Measurements from ENCODE around the gene GPR22. TPM values are rescaled to one million over a fixed set of nuclear protein-coding genes. Genes with fewer than 3 reads are reported as not detected.

GPR22 gene, protein sequence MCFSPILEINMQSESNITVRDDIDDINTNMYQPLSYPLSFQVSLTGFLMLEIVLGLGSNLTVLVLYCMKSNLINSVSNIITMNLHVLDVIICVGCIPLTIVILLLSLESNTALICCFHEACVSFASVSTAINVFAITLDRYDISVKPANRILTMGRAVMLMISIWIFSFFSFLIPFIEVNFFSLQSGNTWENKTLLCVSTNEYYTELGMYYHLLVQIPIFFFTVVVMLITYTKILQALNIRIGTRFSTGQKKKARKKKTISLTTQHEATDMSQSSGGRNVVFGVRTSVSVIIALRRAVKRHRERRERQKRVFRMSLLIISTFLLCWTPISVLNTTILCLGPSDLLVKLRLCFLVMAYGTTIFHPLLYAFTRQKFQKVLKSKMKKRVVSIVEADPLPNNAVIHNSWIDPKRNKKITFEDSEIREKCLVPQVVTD
- polyA plus RNA-seq (2013, experiment 1 of 2), result not detected
- polyA plus RNA-seq (2013, experiment 2 of 2), result not detected

DNA sequence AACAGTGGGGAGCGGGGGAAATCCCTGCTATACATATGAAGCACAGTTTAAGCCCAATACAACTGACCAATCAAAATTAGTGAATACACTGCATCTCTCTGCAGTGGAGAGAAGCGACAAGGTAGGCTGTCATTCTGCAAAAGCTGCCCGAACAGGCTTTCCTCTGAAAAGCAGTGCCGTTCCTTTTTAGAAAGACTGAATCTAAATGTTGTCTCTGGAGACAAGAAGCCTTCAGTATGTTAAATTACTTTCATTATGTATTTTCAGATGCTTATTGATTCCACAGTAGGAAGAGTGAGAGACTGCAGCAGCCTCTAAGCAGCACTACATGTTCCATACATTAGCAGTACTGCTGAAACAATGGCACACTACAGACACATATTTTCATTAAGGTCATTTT lies at the start of gene GPR22:
Gene GPR22 (plus strand): TSS at position 129 of the 400 bp plus-strand sequence. CDS start 4,004 bp downstream, outside the sequence.
- no peak within 1 kb of the TSS for H3K27ac ChIP-seq (ENCODE audit: low read depth, low read length)

DNA sequence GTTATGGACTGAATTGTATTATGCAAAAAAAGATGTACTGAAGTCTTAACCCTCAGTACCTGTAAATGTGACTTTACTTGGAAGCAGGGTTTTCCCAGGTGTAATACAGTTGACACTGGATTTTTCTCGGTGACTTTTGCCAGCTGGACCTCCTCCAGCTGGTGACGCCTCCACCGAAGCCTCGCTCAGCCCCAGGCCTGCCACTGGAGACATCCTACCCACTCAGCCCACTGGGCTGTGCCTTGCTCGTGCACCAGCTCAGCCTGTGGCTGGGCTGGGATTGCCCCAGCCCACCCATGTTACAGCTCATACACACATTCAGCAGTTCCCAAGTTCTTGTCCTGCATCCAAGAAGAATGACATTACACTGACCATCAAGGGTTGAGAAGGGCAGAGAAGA lies 42.4 kb upstream of the GPR22 start:
- 96% methylated on average over 5 of the region's 5 CpGs for WGBS
- H3K4me3 ChIP-seq (ENCODE audit: low read length), result no peak overlapping the region
- no peaks in the 10 kb centered on the region for H3K27me3 ChIP-seq (ENCODE audit: insufficient read depth, low read length)
- H3K4me1 ChIP-seq (ENCODE audit: insufficient read depth, low read length), result no peaks in the 10 kb centered on the region
- H3K9ac ChIP-seq (ENCODE audit: low read depth, low read length), result no peak overlapping the region
- H3K9me3 ChIP-seq (ENCODE audit: insufficient read depth, low read depth, low read length), result peaks cover 5% of the 10 kb centered on the region; the same call in 1 of the 2 replicates
- H3K36me3 ChIP-seq (ENCODE audit: insufficient read depth, low read length), result no peaks in the 10 kb centered on the region
- no peak overlapping the region for H3K27ac ChIP-seq (ENCODE audit: low read depth, low read length)

More for the DNA sequence above, at the start of gene GPR22:
- H3K9me3 ChIP-seq (ENCODE audit: insufficient read depth, low read depth, low read length), result no peaks in the 10 kb centered on the region
- H3K4me1 ChIP-seq (ENCODE audit: insufficient read depth, low read length), result no peaks in the 10 kb centered on the region
- 87% methylated on average over 4 of the region's 4 CpGs for WGBS
- no peak within 1 kb of the TSS for H3K9ac ChIP-seq (ENCODE audit: low read depth, low read length)
- no peak within 1 kb of the TSS for H3K4me3 ChIP-seq (ENCODE audit: low read length)
- no peaks in the 10 kb centered on the region for H3K36me3 ChIP-seq (ENCODE audit: insufficient read depth, low read length)
- no peaks in the 10 kb centered on the region for H3K27me3 ChIP-seq (ENCODE audit: insufficient read depth, low read length)

DNA sequence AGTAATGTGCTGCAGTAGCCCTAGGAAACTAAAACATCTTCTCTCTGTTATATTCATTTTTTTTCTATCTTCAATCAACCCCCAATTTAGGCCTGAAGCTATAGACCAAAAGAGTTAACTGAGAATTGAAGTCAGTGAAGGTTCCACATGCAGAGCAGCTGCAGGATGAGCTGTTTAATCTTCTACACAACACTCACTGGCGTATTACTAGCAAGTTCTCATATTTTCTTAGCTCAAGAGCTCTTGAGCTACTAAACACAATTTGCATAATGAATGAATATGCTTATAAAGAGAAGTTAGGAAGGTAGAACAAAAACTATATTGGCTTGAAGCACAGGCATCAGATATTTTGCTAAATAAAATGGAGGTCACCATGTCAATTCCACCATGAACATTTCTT lies 41.2 kb upstream of the GPR22 start:
- Histone ChIP-seq H3K27ac (ENCODE audit: low read depth, low read length) (no peak overlapping the region), H3K9ac (ENCODE audit: low read depth, low read length) (no peak overlapping the region), H3K9me3 (ENCODE audit: insufficient read depth, low read depth, low read length) (peaks cover 5% of the 10 kb centered on the region; the same call in 1 of the 2 replicates), H3K27me3 (ENCODE audit: insufficient read depth, low read length) (no peaks in the 10 kb centered on the region), H3K4me3 (ENCODE audit: low read length) (no peak overlapping the region), H3K36me3 (ENCODE audit: insufficient read depth, low read length) (no peaks in the 10 kb centered on the region), H3K4me1 (ENCODE audit: insufficient read depth, low read length) (no peaks in the 10 kb centered on the region)
- WGBS, result 83% methylated on average over 1 of the region's 1 CpG

DNA sequence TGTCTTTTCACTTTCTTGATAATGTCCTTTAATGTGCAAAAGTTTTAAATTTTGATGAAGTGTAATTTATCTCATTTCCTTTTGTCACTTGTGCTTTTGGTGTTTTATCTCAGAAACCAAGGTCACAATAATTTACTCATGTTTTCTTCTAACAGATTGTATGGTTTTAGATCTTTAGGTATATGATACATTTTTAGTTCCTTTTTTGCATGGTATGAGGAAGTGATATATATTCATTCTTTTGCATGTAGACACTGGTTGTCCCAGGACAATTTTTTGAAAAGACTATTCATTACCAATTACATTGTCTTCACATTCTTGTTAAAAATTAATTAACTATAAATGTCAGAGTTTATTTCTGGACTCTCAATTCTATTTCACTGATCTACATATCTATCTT lies 39.8 kb upstream of the GPR22 start:
- no peaks in the 10 kb centered on the region for H3K27me3 ChIP-seq (ENCODE audit: insufficient read depth, low read length)
- no peaks in the 10 kb centered on the region for H3K4me1 ChIP-seq (ENCODE audit: insufficient read depth, low read length)
- no peak overlapping the region for H3K4me3 ChIP-seq (ENCODE audit: low read length)
- no peaks in the 10 kb centered on the region for H3K36me3 ChIP-seq (ENCODE audit: insufficient read depth, low read length)
- no peak overlapping the region for H3K9ac ChIP-seq (ENCODE audit: low read depth, low read length)
- H3K9me3 ChIP-seq (ENCODE audit: insufficient read depth, low read depth, low read length), result peaks cover 5% of the 10 kb centered on the region; the same call in 1 of the 2 replicates
- H3K27ac ChIP-seq (ENCODE audit: low read depth, low read length), result no peak overlapping the region

DNA sequence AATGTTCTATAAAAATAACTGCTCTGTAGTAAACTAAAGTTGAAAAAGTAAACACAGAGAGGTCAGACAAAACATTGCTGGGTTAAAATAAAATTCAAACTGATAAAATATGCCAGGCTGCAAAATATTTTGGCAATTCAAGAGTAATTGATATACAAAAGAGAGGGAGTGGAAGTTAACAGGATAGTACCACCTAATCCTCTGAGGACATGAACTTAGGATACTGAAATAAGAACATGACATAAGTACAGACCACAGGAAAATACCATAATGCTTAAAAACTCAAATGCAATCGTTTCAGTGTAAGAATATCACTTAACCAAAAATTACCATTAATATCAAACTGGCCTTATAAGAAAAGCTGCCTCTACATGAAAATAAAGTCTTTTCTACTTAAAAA lies 37.6 kb upstream of the GPR22 start:
- WGBS, result 85% methylated on average over 1 of the region's 1 CpG
- Histone ChIP-seq H3K27me3 (ENCODE audit: insufficient read depth, low read length) (no peaks in the 10 kb centered on the region), H3K9me3 (ENCODE audit: insufficient read depth, low read depth, low read length) (peaks cover 5% of the 10 kb centered on the region; the same call in 1 of the 2 replicates), H3K9ac (ENCODE audit: low read depth, low read length) (no peak overlapping the region), H3K4me1 (ENCODE audit: insufficient read depth, low read length) (no peaks in the 10 kb centered on the region), H3K4me3 (ENCODE audit: low read length) (no peak overlapping the region), H3K27ac (ENCODE audit: low read depth, low read length) (no peak overlapping the region), H3K36me3 (ENCODE audit: insufficient read depth, low read length) (no peaks in the 10 kb centered on the region)

DNA sequence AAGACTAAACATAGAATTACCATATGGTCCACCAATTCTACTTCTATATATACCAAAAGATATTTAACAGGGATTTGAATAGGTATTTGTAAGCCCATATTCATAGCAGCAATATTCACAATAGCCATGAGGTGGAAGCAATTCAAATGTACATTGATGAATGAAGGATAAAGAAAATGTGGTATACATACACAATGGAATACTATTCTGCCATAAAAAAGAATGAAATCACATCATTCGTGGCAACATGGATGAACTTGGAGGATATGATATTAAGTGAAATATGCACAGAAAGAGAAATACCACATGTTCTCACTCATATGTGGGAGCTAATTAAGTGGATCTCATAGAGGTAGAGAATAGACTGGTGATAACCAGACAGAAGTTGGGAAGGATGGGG lies 34.1 kb upstream of the GPR22 start:
- Histone ChIP-seq H3K4me3 (ENCODE audit: low read length) (no peak overlapping the region), H3K4me1 (ENCODE audit: insufficient read depth, low read length) (no peaks in the 10 kb centered on the region), H3K27ac (ENCODE audit: low read depth, low read length) (no peak overlapping the region), H3K27me3 (ENCODE audit: insufficient read depth, low read length) (no peaks in the 10 kb centered on the region), H3K9me3 (ENCODE audit: insufficient read depth, low read depth, low read length) (peaks cover 2% of the 10 kb centered on the region; the same call in 1 of the 2 replicates), H3K36me3 (ENCODE audit: insufficient read depth, low read length) (no peaks in the 10 kb centered on the region), H3K9ac (ENCODE audit: low read depth, low read length) (no peak overlapping the region)
- no CpG with 5 or more reads among the region's 1 CpG for WGBS

DNA sequence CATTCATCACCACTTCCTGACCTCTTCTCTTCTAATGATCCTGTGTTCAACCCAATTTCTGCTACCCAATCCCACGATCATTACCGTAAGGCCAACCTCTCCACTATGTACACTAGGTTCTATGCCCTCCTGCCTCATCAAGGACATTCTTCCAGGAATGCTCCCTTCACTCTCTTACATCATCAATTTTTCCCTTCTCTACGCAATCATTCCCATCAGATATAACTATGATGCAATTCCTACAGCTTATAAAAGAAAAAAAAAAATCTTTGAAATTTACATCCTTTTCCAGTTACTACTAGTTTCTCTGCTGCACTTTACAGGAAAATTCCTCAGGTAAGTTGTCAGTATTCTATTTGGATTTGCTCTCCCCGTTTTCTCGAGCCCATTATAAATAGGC lies 30.8 kb upstream of the GPR22 start:
- no peaks in the 10 kb centered on the region for H3K9me3 ChIP-seq (ENCODE audit: insufficient read depth, low read depth, low read length)
- H3K27me3 ChIP-seq (ENCODE audit: insufficient read depth, low read length), result no peaks in the 10 kb centered on the region
- WGBS, result 95% methylated on average over 5 of the region's 5 CpGs
- no peaks in the 10 kb centered on the region for H3K4me1 ChIP-seq (ENCODE audit: insufficient read depth, low read length)
- H3K36me3 ChIP-seq (ENCODE audit: insufficient read depth, low read length), result 0 out of 2 replicates have a peak, but pooled peaks cover 4% of the 10 kb centered on the region
- H3K27ac ChIP-seq (ENCODE audit: low read depth, low read length), result no peak overlapping the region
- H3K4me3 ChIP-seq (ENCODE audit: low read length), result no peak overlapping the region
- no peak overlapping the region for H3K9ac ChIP-seq (ENCODE audit: low read depth, low read length)

DNA sequence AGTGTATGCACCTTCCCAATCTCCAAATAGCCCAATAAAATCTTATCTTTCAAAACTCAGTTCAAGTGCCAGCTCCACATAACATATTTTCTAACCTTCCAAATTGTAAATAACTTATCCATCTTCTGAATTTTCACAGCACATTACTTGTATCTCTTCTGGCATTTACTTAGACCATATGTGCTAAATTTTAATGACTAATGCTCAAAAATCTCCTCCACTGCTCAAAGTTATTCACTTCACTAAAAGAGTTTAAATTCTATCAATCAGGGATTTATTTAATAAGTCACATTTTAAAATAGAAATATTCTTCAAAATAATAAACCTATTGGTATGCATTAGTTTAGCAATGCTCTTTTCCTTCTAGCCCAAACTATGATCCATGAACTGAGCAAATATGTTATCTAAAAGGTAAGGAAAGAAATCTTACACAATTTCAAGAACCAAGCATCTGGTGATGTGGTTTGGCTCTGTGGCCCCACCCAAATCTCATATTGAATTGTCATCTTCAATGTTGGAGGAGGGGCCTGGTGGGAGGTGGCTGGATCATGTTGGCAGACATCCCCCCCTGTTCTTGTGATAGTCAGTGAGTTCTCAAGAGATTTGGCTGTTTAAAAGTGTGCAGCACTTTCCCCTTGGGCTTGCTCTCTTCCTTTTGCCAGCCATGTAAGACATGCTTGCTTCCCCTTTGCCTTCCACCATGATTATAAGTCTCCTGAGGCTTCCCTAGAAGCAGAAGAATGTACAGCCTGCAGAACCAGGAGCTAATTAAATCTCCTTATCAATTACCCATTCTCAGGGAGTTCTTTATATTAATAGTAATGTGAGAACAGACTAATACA lies 28.1 kb upstream of the GPR22 start:
- no peak overlapping the region for H3K27ac ChIP-seq (ENCODE audit: low read depth, low read length)
- H3K4me1 ChIP-seq (ENCODE audit: insufficient read depth, low read length), result no peaks in the 10 kb centered on the region
- H3K9ac ChIP-seq (ENCODE audit: low read depth, low read length), result no peak overlapping the region
- no peak overlapping the region for H3K4me3 ChIP-seq (ENCODE audit: low read length)
- H3K9me3 ChIP-seq (ENCODE audit: insufficient read depth, low read depth, low read length), result no peaks in the 10 kb centered on the region
- H3K36me3 ChIP-seq (ENCODE audit: insufficient read depth, low read length), result 0 out of 2 replicates have a peak, but pooled peaks cover 4% of the 10 kb centered on the region
- H3K27me3 ChIP-seq (ENCODE audit: insufficient read depth, low read length), result no peaks in the 10 kb centered on the region

DNA sequence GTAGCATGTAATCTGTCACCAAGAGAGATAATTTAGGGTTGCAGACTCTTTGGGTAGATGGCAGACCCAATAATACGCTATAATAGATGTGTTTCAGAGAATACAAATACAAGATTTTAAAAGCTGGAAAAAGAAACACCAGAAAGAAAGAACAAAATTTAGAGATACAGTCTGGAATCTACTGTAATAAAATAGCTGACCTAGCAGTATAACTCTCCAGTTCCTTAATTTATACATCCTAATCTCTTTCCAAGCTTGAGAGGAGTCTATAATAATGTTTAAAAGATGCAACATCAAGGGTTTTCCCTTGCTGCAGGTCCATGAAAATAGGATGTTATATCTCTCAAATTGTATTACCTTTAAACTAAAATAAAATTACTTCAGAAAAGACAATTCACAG lies 27.2 kb upstream of the GPR22 start:
- WGBS, result 71% methylated on average over 1 of the region's 1 CpG
- no peaks in the 10 kb centered on the region for H3K27me3 ChIP-seq (ENCODE audit: insufficient read depth, low read length)

DNA sequence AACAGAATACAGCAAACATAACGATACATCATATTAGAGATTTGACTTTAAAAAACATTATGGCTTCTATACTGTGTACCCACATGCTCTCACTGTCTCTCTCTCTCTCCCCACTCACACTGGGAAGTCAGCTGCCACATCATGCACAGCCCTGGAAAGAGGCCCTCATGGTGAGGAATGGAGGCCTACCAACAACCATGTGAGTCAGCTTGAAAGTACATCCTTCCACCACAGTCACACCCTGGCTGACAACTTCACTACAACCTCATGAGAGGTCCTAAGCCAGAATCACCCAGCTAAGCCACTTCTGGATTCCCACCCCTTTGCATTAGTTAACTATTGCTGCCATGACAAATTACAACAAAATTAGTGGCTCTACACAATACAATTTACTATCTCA lies 23.3 kb upstream of the GPR22 start:
- Histone ChIP-seq H3K36me3 (ENCODE audit: insufficient read depth, low read length) (0 out of 2 replicates have a peak, but pooled peaks cover 4% of the 10 kb centered on the region), H3K27me3 (ENCODE audit: insufficient read depth, low read length) (no peaks in the 10 kb centered on the region), H3K9me3 (ENCODE audit: insufficient read depth, low read depth, low read length) (no peaks in the 10 kb centered on the region), H3K27ac (ENCODE audit: low read depth, low read length) (no peak overlapping the region), H3K4me3 (ENCODE audit: low read length) (no peak overlapping the region), H3K9ac (ENCODE audit: low read depth, low read length) (no peak overlapping the region), H3K4me1 (ENCODE audit: insufficient read depth, low read length) (no peaks in the 10 kb centered on the region)
- 89% methylated on average over 1 of the region's 1 CpG for WGBS

More for the DNA sequence above, 27.2 kb upstream of the GPR22 start:
- Histone ChIP-seq H3K27ac (ENCODE audit: low read depth, low read length) (no peak overlapping the region), H3K9ac (ENCODE audit: low read depth, low read length) (no peak overlapping the region), H3K36me3 (ENCODE audit: insufficient read depth, low read length) (0 out of 2 replicates have a peak, but pooled peaks cover 4% of the 10 kb centered on the region), H3K9me3 (ENCODE audit: insufficient read depth, low read depth, low read length) (no peaks in the 10 kb centered on the region), H3K4me3 (ENCODE audit: low read length) (no peak overlapping the region), H3K4me1 (ENCODE audit: insufficient read depth, low read length) (no peaks in the 10 kb centered on the region)

DNA sequence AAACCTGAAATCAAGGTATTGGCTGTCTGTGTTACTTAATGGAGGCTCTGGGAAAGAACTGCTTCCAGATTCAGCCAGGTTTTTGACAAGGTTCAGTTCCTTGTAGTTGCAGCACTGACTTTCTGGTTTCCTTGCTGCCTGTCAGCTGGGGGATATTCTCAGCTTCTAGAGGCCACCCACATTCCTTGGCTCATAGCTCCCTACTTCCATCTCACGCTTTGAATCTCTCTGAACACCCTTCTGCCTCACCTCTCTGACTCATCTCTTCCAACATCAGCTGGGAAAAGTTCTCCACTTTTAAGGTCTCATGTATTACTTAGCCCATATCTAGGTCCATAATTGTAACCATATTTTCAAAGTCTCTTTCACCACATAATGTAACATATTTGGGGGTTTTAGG lies 22.9 kb upstream of the GPR22 start:
- Histone ChIP-seq H3K36me3 (ENCODE audit: insufficient read depth, low read length) (0 out of 2 replicates have a peak, but pooled peaks cover 2% of the 10 kb centered on the region), H3K27me3 (ENCODE audit: insufficient read depth, low read length) (no peaks in the 10 kb centered on the region), H3K4me3 (ENCODE audit: low read length) (no peak overlapping the region), H3K9me3 (ENCODE audit: insufficient read depth, low read depth, low read length) (no peaks in the 10 kb centered on the region), H3K27ac (ENCODE audit: low read depth, low read length) (no peak overlapping the region), H3K9ac (ENCODE audit: low read depth, low read length) (no peak overlapping the region), H3K4me1 (ENCODE audit: insufficient read depth, low read length) (no peaks in the 10 kb centered on the region)
- WGBS, result 90% methylated on average over 1 of the region's 1 CpG
